ENCODE measurements around the gene SSBP3. TPM values are rescaled to one million over a fixed set of nuclear protein-coding genes. Genes with fewer than 3 reads are reported as not detected.

Gene SSBP3
- total and polyA plus RNA-seq, 9 of the 15 experiments (the other 6 are each of a cell fraction or from before 2014, with no cell fraction given), result 8.7 to 108 (median 33.8) TPM

DNA sequence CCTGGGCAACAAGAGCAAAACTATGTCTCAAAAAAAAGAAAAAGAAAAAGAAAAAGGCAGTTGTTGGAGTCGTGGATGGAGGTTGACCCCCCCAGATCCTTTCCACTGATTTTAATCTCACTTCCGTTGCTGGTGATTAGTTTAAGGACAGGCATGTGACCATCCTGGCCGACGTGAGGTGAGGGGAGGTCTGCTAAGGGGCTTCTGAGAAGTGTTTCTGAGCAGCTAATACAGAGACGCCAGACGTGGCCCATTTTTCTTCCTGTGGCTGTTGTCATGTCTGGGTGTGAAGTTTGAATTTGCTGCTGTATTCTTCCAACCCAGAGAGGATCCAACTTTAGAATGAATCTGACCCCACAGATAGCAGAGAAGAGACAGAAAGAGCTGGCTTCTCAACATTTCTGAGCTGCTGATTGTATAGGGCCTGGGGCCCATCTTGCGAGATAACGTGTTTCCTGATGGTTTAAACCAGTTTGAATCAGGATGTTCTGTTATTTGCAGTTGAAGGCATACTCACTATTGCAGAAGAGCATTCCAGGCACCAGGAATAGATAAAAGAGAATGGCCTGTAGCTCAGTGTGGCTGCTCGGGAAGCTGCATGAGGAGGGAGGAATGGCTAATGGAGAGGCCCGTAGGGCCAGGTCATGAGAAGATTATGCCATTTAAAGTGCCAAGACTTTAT is 22.8 kb upstream of the SSBP3 start (continued):
- TF ChIP-seq TOE1 (IDR thresholded peaks at IDR 0.05; ENCODE audit: borderline replicate concordance) (no peak), TOE1 (CRISPR knock-in tag; IDR thresholded peaks at IDR 0.05; ENCODE audit: borderline replicate concordance, low read depth) (no peak), ZBTB40 (IDR thresholded peaks at IDR 0.05) (no peak), ZBTB40 (CRISPR knock-in tag; IDR thresholded peaks at IDR 0.05) (no peak), ZNF274 (IDR thresholded peaks at IDR 0.05; ENCODE audit: borderline replicate concordance, low read depth, low read length) (no peak), ETV1 (tag; conservative IDR thresholded peaks at IDR 0.05; ENCODE audit: low read depth) (peak; percentile 40), NR2C1 (IDR thresholded peaks at IDR 0.05) (no peak), NR2C1 (tag; IDR thresholded peaks at IDR 0.05) (no peak), NR3C1 (CRISPR knock-in tag; IDR thresholded peaks at IDR 0.05) (no peak), ZNF707 (CRISPR knock-in tag; conservative IDR thresholded peaks at IDR 0.05) (no peak), DMBX1 (CRISPR knock-in tag; IDR thresholded peaks at IDR 0.05; ENCODE audit: borderline replicate concordance) (no peak), JUND (IDR thresholded peaks at IDR 0.05; ENCODE audit: borderline replicate concordance, low read depth, low read length) (no peak), JUND (tag; IDR thresholded peaks at IDR 0.05; ENCODE audit: borderline replicate concordance, low read depth, low read length) (no peak), CTBP1 (IDR thresholded peaks at IDR 0.05; ENCODE audit: borderline replicate concordance) (peak; percentile 39; the same call in 1 of the 2 replicates), CGGBP1 (CRISPR knock-in tag; IDR thresholded peaks at IDR 0.05) (no peak)
- TF ChIP-seq, protein P1, sequence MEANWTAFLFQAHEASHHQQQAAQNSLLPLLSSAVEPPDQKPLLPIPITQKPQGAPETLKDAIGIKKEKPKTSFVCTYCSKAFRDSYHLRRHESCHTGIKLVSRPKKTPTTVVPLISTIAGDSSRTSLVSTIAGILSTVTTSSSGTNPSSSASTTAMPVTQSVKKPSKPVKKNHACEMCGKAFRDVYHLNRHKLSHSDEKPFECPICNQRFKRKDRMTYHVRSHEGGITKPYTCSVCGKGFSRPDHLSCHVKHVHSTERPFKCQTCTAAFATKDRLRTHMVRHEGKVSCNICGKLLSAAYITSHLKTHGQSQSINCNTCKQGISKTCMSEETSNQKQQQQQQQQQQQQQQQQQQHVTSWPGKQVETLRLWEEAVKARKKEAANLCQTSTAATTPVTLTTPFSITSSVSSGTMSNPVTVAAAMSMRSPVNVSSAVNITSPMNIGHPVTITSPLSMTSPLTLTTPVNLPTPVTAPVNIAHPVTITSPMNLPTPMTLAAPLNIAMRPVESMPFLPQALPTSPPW (CRISPR knock-in tag; IDR thresholded peaks at IDR 0.05), result peak; percentile 82
- TF ChIP-seq, protein P2, sequence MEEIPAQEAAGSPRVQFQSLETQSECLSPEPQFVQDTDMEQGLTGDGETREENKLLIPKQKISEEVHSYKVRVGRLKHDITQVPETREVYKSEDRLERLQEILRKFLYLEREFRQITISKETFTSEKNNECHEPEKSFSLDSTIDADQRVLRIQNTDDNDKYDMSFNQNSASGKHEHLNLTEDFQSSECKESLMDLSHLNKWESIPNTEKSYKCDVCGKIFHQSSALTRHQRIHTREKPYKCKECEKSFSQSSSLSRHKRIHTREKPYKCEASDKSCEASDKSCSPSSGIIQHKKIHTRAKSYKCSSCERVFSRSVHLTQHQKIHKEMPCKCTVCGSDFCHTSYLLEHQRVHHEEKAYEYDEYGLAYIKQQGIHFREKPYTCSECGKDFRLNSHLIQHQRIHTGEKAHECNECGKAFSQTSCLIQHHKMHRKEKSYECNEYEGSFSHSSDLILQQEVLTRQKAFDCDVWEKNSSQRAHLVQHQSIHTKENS (CRISPR knock-in tag; IDR thresholded peaks at IDR 0.05), result no peak
